ENCODE data around the gene TRIP12. TPM values are rescaled to one million over a fixed set of nuclear protein-coding genes. Genes with fewer than 3 reads are reported as not detected.

Gene TRIP12
- total and polyA plus RNA-seq, 2 of the 4 experiments (the other 2 are of a cell fraction): 51.6 to 209 TPM

DNA sequence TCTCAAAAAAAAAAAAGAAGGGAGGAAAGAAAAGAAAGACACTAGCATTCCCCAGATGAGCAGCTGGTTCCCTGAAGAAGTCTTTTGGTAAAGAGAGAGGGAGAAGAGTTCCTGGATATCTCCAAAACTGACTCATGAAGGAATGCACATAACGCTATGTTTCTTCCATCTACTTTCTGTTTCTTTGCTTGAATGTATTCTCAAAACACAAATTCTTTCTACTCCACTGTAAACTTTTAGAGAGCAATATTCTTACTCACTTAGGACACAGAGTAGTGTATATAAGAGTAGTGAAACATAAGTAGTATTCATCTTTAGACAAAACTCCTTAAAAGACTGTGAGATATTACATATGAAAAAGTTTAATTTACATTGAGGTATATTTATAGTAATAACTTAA lies 64.2 kb downstream of the TRIP12 start:
- Histone ChIP-seq H3K27me3 (ENCODE audit: control insufficient read depth, insufficient read depth, low read length) (no peaks in the 10 kb centered on the region), H4K20me1 (ENCODE audit: insufficient read depth, low read length) (peaks cover 30% of the 10 kb centered on the region), H3K9me3 (ENCODE audit: control insufficient read depth, insufficient read depth, low read length) (no peaks in the 10 kb centered on the region), H3K9ac (ENCODE audit: low read depth, low read length) (no peak overlapping the region), H3K56ac (ENCODE audit: extremely low read depth, insufficient read depth, low read length) (no peak overlapping the region), H3K9me1 (ENCODE audit: insufficient read depth, low read length) (peaks cover 9% of the 10 kb centered on the region), H4K5ac (ENCODE audit: low read depth, low read length) (no peak overlapping the region), H2AK5ac (ENCODE audit: low read depth, low read length) (no peak overlapping the region), H3K4me3 (ENCODE audit: insufficient read depth, low read depth, low read length) (no peak overlapping the region), H2BK15ac (ENCODE audit: low read depth, low read length) (no peak overlapping the region), H4K8ac (ENCODE audit: low read depth in 2 of 2, low read length in 2 of 2) (no peak overlapping the region), H2AFZ (replicated peaks; ENCODE audit: low read length, poor library complexity) (no peak overlapping the region), H3K79me1 (ENCODE audit: low read depth in 1 of 2, low read length in 2 of 2) (peaks cover 23 to 48% of the 10 kb centered on the region in 2 experiments), H3K4ac (ENCODE audit: low read depth, low read length) (no peak overlapping the region), H3K36me3 (ENCODE audit: control insufficient read depth, insufficient read depth, low read length) (peaks cover 15% of the 10 kb centered on the region), H3K4me2 (ENCODE audit: low read depth, low read length) (peak overlapping the region; percentile 80; the same call in 1 of the 2 replicates), H2BK20ac (ENCODE audit: low read depth, low read length) (no peak overlapping the region), H3K18ac (ENCODE audit: low read depth, low read length) (no peak overlapping the region), H2BK120ac (ENCODE audit: low read depth, low read length) (no peak overlapping the region), H2AK9ac (replicated peaks; ENCODE audit: low read depth, low read length, poor library complexity) (no peak overlapping the region), H2BK5ac (ENCODE audit: low read depth, low read length, poor library complexity, severe bottlenecking) (peak overlapping the region; percentile 56), H3K23ac (ENCODE audit: low read depth, low read length) (no peak overlapping the region), H3K27ac (ENCODE audit: insufficient read depth, low read length) (no peak overlapping the region; the same call in 1 of the 2 replicates), H4K91ac (ENCODE audit: insufficient read depth, low read depth, low read length) (no peak overlapping the region), H3K14ac (replicated peaks; ENCODE audit: low read depth, low read length) (no peak overlapping the region), H3K4me1 (ENCODE audit: control insufficient read depth, insufficient read depth, low read length) (peaks cover 8% of the 10 kb centered on the region)
- no CpG with 5 or more reads among the region's 1 CpG for WGBS, 2 experiments (ENCODE audit: extremely low coverage in 2 of 2, insufficient read length in 1 of 2)
- peak; percentile 95 for ATAC-seq (ENCODE audit: low read depth)
- dilution Hi-C loops (cut with HindIII; ENCODE audit: low sequenced_read_pairs, unreplicated experiment) (no loop called here), in situ Hi-C loops (cut with MboI; ENCODE audit: low sequenced_read_pairs) (no loop called here), intact Hi-C loops (cut with micrococcal nuclease) (no loop called here)
- TF ChIP-seq, protein P1, sequence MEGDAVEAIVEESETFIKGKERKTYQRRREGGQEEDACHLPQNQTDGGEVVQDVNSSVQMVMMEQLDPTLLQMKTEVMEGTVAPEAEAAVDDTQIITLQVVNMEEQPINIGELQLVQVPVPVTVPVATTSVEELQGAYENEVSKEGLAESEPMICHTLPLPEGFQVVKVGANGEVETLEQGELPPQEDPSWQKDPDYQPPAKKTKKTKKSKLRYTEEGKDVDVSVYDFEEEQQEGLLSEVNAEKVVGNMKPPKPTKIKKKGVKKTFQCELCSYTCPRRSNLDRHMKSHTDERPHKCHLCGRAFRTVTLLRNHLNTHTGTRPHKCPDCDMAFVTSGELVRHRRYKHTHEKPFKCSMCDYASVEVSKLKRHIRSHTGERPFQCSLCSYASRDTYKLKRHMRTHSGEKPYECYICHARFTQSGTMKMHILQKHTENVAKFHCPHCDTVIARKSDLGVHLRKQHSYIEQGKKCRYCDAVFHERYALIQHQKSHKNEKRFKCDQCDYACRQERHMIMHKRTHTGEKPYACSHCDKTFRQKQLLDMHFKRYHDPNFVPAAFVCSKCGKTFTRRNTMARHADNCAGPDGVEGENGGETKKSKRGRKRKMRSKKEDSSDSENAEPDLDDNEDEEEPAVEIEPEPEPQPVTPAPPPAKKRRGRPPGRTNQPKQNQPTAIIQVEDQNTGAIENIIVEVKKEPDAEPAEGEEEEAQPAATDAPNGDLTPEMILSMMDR (conservative IDR thresholded peaks at IDR 0.05; ENCODE audit: low read depth, low read length): no peak
- no peak for TF ChIP-seq RFX5 (IDR thresholded peaks at IDR 0.05; ENCODE audit: low read depth, low read length)
- TF ChIP-seq, protein P2, sequence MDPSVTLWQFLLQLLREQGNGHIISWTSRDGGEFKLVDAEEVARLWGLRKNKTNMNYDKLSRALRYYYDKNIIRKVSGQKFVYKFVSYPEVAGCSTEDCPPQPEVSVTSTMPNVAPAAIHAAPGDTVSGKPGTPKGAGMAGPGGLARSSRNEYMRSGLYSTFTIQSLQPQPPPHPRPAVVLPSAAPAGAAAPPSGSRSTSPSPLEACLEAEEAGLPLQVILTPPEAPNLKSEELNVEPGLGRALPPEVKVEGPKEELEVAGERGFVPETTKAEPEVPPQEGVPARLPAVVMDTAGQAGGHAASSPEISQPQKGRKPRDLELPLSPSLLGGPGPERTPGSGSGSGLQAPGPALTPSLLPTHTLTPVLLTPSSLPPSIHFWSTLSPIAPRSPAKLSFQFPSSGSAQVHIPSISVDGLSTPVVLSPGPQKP (IDR thresholded peaks at IDR 0.05; ENCODE audit: borderline replicate concordance, low read depth, low read length): no peak
- TF ChIP-seq BHLHE40 (IDR thresholded peaks at IDR 0.05; ENCODE audit: low read depth, low read length): no peak
- no peak for TF ChIP-seq RCOR1 (IDR thresholded peaks at IDR 0.05; ENCODE audit: insufficient replicate concordance, low read length)
- POLR2A ChIA-PET (ENCODE audit: unreplicated experiment): no interaction called here
- DNase-seq: peak; percentile 82
- BruUV-seq (replicated peaks): no TSS peak
- CTCF ChIA-PET: no interaction called here
